BE2C (cell line): ENCODE data around the gene SERPINB5.
A peak's percentile ranks its signal among the peaks of the same experiment; 100 is the strongest.

Experiments
- DNase-seq: peaks from one replicate; pipeline ENCODE4 v3.0.0-alpha.2; 2020
- H3K27me3 ChIP-seq: fragments of 250-450 bp; sonication (Bioruptor Pico); 2 replicates; pipeline ENCODE4 v1.5.1; 2020; ENCODE audit warnings: mild to moderate bottlenecking
- H3K36me3 ChIP-seq: fragments of 250-450 bp; sonication (Bioruptor Pico); 2 replicates; pipeline ENCODE4 v1.5.1; 2020; ENCODE audit warnings: mild to moderate bottlenecking
- H3K4me1 ChIP-seq: fragments of 250-450 bp; sonication (Bioruptor Pico); 2 replicates; pipeline ENCODE4 v1.5.1; 2020
- H3K4me3 ChIP-seq: 2 replicates; pipeline ENCODE4 v1.5.1; 2011; ENCODE audit warnings: low read depth, low read length
- H3K9me3 ChIP-seq: fragments of 250-450 bp; sonication (Bioruptor Pico); 2 replicates; pipeline ENCODE4 v1.5.1; 2020
- TF ChIP-seq, protein P1 (sequence below): IDR thresholded peaks from 2 replicates; pipeline ENCODE4 v1.5.1; 2012; ENCODE audit warnings: mild to moderate bottlenecking, low read depth, low read length

Gene SERPINB5

GRCh38 chr18:63439334-63439733 is 37.4 kb upstream of the SERPINB5 start:
- TF ChIP-seq, protein P1, sequence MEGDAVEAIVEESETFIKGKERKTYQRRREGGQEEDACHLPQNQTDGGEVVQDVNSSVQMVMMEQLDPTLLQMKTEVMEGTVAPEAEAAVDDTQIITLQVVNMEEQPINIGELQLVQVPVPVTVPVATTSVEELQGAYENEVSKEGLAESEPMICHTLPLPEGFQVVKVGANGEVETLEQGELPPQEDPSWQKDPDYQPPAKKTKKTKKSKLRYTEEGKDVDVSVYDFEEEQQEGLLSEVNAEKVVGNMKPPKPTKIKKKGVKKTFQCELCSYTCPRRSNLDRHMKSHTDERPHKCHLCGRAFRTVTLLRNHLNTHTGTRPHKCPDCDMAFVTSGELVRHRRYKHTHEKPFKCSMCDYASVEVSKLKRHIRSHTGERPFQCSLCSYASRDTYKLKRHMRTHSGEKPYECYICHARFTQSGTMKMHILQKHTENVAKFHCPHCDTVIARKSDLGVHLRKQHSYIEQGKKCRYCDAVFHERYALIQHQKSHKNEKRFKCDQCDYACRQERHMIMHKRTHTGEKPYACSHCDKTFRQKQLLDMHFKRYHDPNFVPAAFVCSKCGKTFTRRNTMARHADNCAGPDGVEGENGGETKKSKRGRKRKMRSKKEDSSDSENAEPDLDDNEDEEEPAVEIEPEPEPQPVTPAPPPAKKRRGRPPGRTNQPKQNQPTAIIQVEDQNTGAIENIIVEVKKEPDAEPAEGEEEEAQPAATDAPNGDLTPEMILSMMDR = peak; percentile 66
- Histone ChIP-seq H3K9me3 (no peaks in the 10 kb centered on the region), H3K4me3 (no peak overlapping the region), H3K27me3 (no peaks in the 10 kb centered on the region), H3K36me3 (no peaks in the 10 kb centered on the region), H3K4me1 (no peaks in the 10 kb centered on the region)
- DNase-seq = peak; percentile 7

DNA sequence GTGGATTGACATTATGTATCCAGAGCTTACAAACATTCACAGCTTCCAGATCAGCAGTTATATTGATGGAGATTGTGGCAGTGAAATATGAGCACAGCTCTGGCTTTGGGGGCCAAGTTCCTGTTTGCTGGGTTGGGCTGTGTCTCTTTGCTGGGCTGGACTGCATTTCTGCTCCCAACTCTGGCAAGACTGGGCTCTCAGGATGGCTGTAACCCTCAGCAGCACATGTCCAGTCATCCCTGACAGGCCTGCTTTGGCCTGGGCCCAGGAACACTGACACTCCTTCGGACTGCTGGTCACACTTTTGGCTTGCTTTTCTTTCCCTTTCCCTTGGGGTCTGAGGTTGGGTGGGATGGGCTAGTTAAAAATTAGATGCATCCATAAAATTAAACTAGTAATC is 36.5 kb upstream of the SERPINB5 start:
- Histone ChIP-seq H3K36me3 (no peaks in the 10 kb centered on the region), H3K9me3 (no peaks in the 10 kb centered on the region), H3K4me3 (no peak overlapping the region), H3K4me1 (no peaks in the 10 kb centered on the region), H3K27me3 (no peaks in the 10 kb centered on the region)
- TF ChIP-seq, protein P1 = no peak
- peak; percentile 4 for DNase-seq

- Histone ChIP-seq H3K36me3 (no peaks in the 10 kb centered on the region), H3K4me3 (no peak overlapping the region), H3K9me3 (no peaks in the 10 kb centered on the region), H3K4me1 (no peaks in the 10 kb centered on the region), H3K27me3 (no peaks in the 10 kb centered on the region)
- TF ChIP-seq, protein P1 = no peak
- DNase-seq = no peak
These were observed 35.9 kb upstream of the SERPINB5 start for GRCh38 chr18:63440881-63441280.

- TF ChIP-seq, protein P1 = no peak
- Histone ChIP-seq H3K36me3 (no peaks in the 10 kb centered on the region), H3K9me3 (no peaks in the 10 kb centered on the region), H3K4me1 (no peaks in the 10 kb centered on the region), H3K27me3 (no peaks in the 10 kb centered on the region), H3K4me3 (no peak overlapping the region)
- DNase-seq = no peak
These were observed 32.9 kb upstream of the SERPINB5 start for GRCh38 chr18:63443829-63444228.

DNA sequence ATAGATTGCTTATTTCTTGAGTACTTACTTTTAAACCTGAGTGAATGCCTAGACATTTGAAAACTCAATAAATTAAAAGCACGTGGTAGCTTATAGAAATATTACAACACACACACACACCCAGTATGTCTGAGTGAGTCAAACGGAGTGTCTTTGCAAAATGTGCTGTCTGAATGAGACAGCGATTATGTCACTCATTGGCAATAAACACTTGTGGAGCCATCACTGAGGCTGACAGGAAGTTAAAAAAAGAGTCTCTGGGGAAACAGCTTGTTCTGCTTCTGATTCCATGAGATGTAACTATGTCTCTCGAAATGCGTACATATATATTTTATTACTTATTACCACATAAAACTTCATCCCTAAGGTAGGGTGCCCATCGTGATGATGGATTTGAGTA is 32.2 kb upstream of the SERPINB5 start:
- Histone ChIP-seq H3K4me3 (no peak overlapping the region), H3K36me3 (no peaks in the 10 kb centered on the region), H3K27me3 (no peaks in the 10 kb centered on the region), H3K9me3 (no peaks in the 10 kb centered on the region), H3K4me1 (no peaks in the 10 kb centered on the region)
- TF ChIP-seq, protein P1 = no peak
- no peak for DNase-seq

DNA sequence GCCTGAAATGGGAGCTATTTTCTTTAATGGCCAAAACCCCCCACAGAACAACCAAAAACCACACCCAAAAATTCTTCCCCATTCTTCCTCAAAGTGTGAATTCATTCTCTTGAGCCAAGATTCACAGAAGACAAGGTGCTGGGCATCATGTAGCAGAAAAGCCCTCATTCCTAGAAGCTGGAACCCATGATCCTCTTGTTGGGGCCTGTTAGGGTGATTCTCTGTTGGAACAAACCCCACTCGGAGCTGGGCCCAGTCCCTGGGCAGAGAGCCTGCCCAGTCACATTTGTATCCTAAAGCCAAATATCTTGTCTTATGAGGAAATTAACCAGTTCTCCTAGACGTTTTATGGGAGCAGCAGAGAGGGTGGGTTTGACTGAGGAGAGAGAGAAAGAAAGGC is 31.7 kb upstream of the SERPINB5 start:
- H3K36me3 ChIP-seq = no peaks in the 10 kb centered on the region
- no peak for DNase-seq
- no peaks in the 10 kb centered on the region for H3K27me3 ChIP-seq
- no peak overlapping the region for H3K4me3 ChIP-seq
- TF ChIP-seq, protein P1 = no peak
- no peaks in the 10 kb centered on the region for H3K9me3 ChIP-seq
- no peaks in the 10 kb centered on the region for H3K4me1 ChIP-seq
